NCI-H510A treated with DMSO at 0.1 percent for 48 hours (cell line): ENCODE results near the gene CADM2.
A peak's percentile ranks its signal among the peaks of the same experiment; 100 is the strongest.

Source experiments
- DNase-seq: peaks from one replicate; lab custom pipeline; 2025; lab: John Stamatoyannopoulos, UW

CADM2 gene

DNA sequence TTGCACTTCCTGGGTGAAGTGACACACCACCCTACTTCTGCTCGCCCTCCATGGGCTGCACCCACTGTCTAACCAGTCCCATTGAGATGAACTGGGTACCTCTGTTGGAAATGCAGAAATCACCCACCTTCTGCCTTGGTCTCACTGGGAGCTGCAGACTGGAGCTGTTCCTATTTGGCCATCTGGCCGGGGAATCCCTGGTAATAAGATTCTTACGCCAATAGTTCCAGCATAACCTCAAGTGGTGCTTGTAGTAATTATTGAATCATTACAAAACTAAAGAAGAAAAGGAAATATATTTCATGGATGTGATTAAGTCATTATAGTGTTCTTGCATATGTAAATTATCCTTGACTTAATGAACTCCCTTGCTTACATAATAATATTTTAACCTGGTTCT lies 841.9 kb downstream of the CADM2 start:
- DNase-seq, result no peak

DNA sequence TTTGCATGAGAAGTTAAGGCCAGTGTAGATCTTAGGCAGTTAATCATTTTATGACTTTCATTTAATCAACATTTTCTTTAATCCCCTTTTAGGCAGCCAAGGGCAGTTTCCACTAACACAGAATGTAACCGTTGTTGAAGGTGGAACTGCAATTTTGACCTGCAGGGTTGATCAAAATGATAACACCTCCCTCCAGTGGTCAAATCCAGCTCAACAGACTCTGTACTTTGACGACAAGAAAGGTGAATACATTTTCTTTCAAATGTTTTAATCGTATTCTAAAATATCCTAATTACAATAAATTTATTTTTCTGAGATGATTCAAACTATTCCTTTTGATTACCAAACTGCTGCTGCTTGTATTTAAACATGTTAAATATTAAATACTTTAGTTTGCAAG lies 843.2 kb downstream of the CADM2 start:
- DNase-seq, result peak; percentile 39

DNA sequence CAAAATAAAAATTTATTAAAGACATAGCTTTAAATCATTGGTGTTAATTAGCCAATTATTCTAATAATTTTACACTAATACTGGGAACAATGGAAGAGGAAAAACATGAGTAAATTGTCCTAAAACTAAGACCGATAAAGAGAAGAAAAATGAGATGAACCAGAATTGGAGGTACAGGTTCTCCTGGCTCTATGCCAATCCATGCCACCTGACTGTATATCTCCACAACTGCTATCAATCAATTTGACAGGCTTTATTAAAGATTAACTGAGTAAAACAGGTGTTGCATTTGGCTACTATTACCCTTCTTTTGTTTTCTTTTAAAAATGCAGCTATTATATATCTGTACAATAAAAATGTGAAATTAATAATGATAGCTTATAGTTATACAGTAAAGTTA lies 850.0 kb downstream of the CADM2 start:
- DNase-seq, result no peak

DNA sequence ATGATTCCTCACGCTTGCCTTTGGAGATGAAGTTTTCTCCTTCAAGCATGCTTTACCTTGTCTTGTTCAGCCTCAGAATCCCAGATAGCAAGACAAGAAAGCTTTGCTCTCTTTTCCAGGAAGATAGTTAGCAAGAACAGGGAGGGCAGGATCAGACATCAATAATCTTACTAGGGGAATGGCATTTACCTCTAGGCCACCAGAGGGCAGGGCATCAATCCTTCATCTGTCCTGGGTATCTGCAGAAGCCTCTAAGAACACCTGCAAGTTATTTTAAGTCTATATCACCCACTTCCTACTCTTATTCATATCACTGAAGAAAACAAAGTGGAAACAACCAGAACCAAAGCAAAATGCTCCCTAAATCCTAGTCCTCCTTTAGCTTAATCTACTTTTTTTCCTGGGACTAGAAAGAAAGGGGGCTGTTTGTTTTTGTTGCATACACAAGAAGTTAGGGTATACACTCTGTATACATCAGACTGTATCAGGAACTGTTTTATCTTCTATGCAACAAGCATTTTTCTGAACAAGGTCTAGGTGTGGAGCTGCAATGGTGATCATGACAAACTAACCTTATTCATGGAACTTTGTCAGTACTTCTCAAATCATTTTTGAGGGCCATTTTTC lies 862.5 kb downstream of the CADM2 start:
- DNase-seq, result peak; percentile 33

DNA sequence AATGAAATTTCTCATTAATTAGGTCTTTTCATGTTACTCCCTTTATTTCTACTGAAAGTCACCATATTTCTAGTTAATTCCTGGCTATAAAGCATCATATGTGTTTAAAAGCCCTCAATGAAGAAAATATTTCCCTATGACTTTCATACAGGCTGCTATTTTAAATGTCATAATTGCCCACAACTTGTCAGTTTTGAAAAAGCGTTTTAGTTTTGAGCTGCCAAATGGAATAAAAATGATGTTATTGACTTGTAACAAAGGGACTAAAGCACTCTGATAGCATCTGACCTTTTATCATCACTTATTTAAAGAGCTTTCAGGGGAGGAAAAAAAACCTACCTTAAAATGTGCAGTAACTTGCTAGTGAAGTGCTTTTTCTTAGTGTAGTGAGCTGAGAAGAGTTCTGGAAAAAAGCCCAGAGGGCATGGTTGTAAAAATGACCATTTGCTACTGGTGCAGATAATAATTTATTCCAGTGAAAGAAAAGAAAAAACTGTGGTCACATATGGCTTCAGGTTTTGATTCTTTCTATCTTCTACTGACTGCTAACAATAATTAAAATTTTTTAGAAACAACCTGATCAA lies 877.2 kb downstream of the CADM2 start:
- no peak for DNase-seq

DNA sequence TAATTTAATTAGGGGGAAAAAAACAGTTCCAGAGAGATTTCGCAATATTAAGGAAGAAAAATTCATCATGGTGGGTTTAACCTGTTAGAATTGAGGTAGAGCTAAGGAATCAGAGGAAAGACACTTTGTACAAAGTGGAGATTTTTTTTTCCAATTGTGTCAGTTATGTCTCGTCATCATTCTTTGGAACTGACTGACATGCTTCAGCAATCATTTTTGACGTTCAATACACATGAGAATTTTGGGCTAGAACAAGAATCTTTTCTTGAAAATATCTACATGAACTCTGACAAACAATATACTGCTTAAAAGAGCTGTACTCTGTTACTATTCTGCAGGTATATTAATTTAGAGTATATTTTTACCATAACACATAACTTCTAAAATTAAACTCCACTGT lies 878.6 kb downstream of the CADM2 start:
- no peak for DNase-seq

DNA sequence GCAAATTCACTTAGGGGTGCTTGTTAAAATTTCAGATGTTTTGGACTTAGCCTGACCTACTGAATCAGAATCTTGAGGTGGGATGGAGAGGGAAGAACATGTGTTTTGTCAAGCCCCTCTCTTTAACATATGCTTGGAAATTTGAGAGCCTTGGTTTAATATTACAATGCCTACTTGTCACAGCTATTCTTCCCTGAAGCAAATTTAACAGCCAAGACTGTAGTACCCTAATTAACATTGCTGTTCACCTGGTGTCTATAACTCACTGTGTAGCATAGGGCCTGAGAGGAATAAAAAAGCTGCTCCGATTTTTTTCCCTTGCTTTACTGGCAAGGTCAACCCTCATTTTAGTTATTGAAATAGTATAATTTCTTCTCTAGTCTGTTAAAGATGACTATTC lies 880.1 kb downstream of the CADM2 start:
- peak; percentile 46 for DNase-seq

DNA sequence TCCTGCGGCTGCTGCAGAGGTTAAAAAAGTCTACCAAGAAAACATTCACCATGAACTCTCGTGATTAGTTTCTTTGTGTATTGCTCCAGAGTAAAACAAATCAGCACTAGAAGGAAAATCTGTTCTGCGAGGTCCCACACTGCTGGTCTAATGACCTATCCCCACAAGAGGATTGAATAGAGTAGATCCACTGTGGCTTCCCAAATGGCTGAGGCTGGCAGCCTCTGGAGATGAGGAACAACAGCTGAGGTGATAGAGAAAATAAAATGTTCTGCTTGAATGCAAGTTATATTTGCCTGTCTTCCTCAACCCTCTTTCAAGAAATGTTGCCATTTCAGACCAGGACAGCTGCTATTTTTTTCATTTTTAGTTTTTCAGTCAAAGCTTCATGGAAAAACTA lies 883.3 kb downstream of the CADM2 start:
- DNase-seq, result no peak

DNA sequence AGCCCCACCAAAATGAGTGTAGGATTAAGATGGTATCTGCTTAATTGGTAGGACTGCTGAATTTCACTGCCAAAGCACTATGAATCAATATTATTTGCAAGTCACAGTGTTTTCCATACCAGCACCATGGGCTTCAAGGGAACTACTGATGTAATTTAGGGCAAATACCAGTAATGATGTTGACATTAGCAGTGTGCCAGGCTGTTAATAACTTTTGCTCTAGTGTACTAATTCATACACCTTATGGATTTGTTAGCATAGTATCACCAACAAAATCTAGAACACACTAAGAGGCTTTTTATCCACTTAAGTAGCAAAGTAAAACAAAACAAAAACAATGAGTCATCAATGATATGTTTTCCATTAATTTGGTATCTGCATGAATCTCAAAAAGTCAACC lies 888.2 kb downstream of the CADM2 start:
- no peak for DNase-seq

DNA sequence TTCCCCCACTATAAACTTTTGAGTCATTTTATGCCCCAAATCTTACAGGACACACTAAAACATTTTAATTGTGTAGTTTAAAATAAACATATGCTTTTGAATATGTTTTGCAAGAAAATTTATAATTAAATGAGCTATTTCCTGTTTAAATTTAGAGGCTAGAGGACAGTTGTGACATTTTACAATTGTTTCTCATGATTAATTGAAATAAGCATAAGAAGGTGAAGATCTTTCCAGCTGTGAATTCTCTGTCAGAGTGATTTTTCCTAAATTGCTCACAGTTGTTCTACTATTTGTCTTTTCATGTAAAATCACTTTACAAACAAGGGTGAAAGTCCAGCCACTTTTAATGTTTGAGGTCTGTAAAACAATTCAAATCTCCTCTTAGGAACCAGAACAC lies 892.3 kb downstream of the CADM2 start:
- no peak for DNase-seq

DNA sequence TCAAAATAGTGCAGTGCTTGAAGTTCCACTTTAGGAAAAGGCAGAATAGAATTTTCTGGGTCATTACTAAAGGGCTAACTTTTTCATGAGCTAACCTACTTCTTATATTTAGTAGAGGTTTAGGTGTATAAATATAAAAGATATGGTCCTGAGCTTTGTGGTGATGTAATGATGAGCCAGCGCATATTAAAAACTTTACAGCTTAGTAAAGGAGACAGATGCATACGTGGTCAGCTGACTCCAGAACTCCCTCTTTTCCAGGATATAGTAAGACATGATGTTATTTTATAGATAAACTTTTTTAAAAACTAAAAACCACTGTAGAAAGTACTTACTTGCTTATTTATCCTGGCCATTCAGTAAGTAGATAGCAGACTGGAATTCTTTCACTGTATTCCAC lies 895.0 kb downstream of the CADM2 start:
- no peak for DNase-seq

DNA sequence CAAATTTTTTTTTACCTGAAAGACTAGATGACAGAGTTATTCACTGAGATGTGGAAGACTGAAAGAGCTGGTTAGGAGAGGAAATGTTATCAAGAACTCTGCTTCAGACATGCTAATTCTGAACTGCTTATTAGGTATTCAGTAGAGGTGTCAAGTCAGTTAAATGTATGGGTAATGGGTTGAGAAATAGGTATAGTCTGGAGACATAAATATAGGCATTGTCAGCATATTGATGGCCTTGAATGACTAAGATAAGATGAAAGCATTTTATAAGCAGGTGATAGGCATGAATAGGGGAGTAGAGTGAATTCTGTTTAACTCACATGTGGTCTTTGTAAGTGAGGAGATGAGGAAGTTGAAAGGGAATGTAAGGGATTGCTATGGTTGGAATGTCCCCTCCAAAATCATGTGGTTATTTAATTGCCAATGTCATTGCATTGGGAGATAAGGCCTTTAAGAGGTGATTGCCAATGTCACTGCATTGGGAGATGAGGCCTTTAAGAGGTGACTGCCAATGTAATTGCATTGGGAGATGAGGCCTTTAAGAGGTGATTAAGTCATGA lies 904.2 kb downstream of the CADM2 start:
- no peak for DNase-seq

DNA sequence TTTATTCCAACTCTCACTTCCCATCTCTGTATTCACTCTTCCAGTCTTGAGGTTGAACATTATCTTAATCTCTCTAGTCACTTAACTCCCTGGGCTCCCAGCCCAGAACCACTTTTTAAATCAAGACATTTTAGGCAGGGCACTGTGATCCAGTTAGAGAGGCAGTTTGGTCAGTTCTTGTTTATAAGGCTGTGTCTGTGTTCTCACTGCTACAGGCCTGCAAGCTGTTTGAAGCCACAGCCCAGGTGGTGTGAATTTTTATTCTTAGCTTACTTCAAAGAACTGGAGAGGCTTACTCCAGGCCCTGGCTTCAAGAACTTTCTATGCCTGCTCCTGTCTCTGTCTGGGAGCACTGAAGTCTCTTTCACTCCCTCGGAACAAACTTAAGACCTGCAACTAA lies 906.1 kb downstream of the CADM2 start:
- no peak for DNase-seq

DNA sequence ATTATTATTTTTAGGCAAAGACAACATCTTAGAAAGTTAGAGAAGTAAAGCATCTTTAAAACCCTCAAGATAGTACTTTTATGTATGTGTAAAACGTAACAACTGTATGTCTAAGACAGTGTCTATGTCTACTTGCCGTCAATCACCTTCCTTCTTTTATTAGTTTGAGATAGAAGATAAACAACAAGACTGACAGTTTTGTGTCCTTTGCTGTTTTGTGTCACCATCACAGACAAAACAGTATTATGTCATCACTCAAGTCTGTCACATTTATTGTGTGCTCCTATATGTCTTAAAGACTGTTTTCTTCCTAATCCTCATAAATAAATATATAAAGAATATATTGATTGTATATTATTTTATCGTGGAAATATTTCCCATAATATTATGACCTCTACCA lies 908.3 kb downstream of the CADM2 start:
- DNase-seq, result no peak

DNA sequence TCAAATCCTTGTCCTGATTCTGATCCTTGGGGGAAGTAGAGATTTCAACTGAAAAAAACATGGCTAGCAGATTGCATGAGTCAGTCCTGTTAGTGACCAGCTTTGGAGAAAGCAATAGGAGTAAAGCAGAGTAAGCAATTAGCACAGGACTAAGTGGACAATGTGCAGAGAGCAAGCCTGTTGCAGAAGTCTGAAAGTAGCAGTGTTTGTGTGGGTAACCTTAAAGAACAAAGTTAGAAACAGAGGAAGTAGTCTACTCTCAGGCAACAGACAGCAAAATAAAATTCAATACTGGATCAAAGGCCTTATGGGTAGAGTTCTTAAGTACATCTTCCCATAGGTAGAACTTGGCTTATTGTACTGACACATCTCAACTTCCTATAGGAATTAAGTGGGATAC lies 916.8 kb downstream of the CADM2 start:
- no peak for DNase-seq

DNA sequence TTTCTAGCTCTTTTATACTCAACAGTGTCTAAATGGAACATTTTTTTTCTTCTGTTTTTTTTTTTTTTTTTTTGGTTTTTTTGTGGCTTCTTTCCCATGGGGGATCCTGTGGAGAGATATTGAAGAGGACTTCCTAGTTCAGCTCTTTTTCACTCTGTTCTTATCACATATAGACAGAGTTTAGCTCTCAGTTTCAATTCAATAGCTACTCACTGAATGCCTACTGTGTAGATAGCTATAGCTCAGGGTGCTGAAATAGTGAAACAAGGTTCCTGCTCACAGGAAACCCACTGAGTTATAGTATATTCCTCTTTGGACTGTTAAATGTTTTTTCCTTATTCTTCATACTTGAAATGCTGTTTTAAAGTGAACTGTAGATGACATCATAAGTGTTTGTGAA lies 918.8 kb downstream of the CADM2 start:
- no peak for DNase-seq

DNA sequence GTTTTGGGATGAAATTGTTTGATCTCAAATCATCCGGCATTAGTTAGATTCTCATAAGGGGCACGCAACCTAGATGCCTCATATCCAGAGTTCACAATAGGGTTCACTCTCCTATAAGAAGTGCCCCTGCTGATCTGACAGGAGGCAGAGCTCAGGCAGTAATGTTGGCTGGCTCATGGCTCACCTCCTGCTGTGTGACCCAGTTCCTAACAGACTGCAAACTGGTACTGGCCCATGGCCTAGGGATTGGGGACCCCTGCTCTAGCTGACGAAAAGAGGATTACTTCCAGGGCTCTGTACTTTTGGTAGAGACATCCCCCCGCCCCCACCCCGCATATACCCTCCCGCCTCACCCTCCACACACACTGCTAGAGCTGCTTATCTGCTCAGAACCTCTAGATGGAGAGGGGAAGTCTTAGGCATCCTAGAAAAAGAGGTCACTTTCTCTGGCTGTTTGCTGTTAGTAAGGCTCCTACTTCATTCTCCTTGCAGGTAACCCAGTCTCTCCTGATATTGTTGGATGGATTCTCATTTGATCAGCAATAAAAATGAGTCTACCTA lies 923.1 kb downstream of the CADM2 start:
- DNase-seq, result no peak

DNA sequence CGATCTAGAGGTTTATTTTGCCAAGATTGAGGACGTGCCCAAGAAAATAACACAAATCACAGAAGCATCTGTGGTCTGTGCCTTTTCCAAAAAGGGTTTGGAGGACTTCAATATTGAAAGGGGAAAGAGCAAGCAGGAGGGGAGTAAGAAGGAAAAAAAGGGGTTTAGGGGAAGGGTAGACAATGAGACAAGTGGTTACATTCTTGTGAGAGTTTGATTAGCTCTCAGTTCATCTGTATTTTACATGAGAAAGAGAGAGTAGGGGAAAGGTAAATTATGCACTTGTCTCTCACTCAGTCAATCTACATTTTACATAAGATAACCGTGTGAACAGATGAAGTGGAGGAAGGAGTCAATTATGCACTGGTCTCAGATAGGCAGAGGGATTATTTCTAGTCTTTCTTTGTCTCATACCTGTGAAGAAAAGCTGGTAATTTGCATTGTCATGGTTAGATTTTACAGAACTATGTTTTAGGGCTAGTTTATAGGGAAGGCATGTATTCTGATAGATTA lies 931.3 kb downstream of the CADM2 start:
- DNase-seq, result no peak

DNA sequence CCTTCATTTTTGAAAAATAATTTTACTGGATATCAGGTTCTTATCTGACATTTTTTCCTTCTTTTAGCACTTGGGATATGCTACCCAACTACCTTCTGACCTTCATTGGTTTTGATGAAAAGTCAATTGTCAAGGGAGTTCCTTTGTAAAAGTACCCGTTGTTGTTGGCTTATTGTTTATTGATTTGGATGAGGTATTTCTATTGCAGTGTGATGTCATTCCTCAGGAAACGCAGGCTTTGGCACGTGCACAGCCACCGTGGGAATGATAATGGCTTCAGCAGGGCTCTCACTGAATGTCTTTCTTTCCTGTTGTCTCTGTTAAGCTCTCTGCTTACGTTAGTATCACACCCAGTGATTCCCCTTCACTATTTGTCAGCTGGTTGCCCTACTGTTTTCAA lies 944.6 kb downstream of the CADM2 start:
- no peak for DNase-seq

DNA sequence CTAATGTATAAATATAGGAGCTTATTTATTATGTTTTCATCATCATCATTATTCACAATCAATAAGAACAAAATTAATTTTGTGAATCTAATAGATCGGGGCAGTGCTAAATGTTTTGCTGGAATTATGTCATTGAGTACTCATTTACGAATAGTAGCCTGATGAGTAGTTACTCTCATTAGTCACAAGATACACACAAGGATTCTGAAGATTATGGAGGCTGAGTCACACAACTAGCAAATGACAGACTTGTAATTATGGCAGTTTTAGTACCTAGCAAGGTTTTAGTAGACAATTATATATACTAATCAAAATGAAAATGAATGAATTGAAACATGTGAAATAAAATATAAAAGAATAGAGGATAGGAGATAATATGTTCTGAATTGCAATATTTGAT lies 954.2 kb downstream of the CADM2 start:
- no peak for DNase-seq

DNA sequence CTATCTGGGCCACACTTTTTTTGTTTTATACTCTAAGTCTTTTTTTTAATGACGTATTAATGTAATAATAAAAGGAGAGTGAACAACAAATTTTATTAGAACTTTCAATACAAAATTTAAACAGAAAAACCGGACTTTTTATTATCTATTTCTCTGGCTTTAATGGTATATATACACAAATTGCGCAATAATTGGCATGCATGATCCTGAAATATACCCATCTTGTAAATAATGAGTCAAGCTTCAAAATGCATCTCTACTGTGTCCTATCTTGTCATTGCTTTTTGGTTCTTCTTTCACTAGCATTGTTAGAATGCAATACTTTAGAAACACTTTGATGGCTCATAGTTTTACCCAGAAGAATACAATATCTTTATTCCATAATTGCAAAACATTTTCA lies 963.6 kb downstream of the CADM2 start:
- no peak for DNase-seq

DNA sequence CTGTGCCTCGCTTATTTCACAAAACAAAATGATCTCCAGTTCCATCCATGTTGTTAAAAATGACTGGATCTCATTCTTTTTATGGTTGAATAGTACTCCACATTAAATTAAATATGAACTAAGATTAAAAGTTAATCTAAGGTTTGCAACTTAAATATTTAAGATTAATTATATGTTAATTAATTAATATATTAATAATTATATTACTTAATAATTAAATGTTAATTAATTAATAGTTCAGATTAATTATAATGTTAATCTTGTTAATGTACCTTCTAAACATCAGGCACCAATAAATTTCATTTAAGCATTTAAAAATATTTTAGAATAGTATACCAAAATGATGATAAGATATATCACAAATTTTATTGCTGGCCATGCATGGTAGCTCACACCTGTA lies 971.9 kb downstream of the CADM2 start:
- no peak for DNase-seq

DNA sequence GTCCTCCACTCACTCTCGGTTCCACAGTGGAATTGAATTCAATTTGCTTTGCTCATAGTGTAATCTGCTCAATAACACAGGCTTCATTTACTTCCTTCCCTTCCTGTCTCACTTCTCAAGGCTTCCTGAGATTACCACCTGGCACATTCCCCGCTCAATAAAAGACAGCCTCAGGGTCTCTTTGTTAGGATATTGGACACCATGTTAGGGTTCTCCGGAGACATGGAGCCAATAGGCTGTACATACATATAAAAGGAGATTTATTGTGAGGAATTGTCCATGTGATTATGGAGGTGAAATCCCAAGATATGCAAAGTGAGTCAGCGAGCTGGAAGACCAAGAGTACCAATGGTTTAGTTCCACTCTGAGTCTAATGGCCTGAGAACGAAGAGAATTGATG lies 974.5 kb downstream of the CADM2 start:
- DNase-seq, result no peak

DNA sequence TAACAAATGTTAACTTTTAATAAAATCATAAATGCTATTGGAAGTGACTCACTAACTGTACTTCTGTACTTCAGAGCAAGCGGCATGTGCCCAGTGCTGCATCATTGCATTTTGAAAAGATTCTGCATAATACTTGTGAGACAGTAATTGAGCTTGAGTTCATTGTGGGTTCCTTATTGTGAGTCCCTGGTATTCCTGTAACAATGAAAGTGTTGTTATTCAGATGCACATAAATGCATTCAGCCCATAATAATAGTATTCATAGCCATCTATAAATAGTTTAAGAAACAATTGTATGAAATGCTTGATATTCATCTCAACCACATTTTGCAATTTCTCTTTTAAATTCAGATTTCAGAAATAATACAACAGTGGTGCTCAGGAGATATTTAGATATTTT lies 976.4 kb downstream of the CADM2 start:
- DNase-seq, result no peak
